Fibroblast of upper back skin (primary cell): ENCODE measurements around the gene SCGB1C1.
A peak's percentile ranks its signal among the peaks of the same experiment; 100 is the strongest.
"Not testable (repeated sequence)": the region's sequence is repeated elsewhere in the genome, so short reads cannot be mapped to it uniquely, and the experiment has no call there.

ENCODE experiments used
- DNase-seq: peaks from one replicate; pipeline ENCODE4 v3.0.0-alpha.2; 2013

The SCGB1C1 gene

DNA sequence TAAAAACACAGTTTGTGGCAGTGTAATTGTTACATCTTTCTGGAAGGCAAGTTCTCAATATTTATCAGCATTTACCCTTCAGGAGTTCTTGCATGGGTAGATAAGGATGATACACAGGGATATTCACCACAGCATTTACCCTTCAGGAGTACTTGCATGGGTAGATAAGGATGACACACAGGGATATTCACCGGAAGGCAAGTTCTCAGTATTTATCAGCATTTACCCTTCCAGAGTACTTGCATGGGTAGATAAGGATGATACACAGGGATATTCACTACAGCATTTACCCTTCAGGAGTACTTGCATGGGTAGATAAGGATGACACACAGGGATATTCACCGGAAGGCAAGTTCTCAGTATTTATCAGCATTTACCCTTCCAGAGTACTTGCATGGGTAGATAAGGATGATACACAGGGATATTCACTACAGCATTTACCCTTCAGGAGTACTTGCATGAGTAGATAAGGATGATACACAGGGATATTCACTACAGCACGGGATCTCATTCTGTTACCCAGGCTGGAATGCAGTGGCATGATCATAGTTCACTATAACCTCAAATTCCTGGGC, 27.9 kb downstream of the SCGB1C1 start:
- DNase-seq: not testable (repeated sequence)

DNA sequence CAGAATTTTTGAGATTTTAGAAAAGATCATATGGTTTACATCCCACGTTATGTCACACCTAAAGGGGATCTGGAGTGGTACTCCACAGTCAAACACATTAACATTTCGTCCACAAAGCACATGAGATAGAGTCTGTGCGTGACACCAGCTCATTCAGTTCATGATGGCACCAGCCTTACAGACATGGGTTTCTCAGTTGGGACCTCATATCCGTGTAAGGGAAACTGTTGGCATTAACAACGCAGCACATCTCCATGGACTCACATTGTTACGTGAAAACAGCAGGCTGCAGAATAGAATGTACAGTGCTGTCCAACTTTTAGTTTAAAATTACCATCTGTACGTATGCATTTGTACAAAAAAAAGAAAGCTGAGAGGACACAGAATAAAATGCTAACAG, 28.7 kb downstream of the SCGB1C1 start:
- DNase-seq: no peak

DNA sequence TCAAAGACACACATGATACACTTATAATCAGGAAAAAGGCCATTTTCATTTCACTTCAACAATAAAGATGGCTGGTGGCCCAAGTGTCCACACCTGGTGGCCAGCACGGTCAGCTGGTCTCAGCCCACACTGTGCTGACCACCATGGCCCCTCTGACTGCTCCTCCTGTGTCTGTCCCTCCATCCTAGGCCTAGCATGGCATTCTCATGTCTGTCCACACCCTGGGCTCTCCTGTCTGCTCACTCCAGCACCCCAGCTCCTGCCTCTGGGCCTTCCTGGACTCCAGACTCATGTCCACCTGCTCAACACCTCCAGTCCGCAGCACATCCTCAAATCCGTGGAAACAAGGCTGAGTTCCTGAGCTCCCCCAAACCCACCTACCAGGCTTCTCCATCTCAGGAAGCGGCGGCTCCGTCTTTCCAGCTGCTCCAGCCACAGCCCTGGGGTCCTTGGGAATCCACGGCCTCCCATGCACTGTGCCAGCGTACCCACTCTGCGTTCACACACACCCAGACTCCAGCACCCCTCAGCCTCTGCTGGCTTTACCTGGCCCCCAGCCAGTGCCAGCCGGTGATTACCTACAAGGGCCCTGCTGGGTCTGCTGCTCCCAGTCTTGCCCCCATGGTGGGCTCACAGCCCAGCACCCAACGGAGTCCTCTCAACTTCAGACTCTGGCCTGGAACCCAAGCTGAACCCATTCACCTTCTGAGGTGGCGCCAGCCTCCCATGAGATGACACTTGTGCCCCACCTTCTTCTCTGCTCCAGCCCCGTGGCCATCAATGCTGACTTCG, 29.3 kb downstream of the SCGB1C1 start:
- no peak for DNase-seq

DNA sequence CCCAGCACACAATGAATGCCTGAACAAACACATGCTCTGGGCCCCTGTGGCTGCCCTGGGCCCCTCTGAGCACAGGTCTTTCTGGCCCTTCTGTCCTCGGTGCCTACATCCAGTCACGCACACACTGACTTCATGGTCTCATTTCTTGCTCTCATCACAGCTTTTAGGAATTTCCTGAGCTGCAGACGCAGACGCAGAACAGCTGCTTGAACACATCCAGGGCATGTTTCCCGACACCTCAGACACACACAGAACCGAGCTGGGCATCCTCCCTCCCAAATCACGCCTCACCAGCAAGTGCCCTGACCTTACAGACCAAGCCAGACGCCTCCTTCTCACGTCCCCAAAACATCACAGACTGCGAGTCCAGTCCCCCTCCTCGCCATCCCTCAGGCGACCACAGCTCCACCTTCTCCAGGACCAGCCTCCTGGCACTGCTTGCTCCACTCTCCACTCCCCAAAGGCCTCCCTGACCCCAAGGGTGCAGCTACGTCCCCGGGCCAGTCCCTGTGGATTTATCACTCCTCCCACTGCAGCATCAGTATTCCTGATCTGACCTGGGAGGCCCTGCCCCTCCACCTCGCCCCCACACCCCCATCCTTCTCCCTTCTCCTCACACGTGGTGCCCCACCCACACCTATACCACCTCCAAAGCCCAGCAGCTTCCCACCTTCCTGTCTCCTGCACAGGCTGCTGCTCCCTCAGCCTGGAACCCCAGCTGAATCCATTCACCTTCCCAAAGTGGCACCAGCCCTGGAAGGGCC, 30.3 kb downstream of the SCGB1C1 start:
- DNase-seq: no peak

DNA sequence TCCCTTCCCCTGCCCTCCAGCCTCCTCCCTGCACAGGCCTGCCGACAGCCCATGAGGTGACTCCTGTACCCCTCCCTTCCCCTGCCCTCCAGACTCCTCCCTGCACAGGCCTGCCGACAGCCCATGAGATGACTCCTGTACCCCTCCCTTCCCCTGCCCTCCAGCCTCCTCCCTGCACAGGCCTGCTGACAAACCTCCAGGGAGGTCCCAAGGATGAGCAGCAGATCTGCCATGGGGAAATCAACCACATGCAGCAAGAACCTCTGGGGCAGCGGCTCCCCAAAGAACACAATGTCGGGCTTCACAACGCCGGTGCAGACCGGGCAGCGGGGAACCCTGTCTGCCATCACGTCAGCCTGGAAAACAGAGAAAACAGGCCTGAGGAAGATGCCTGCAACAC, 31.0 kb downstream of the SCGB1C1 start:
- no peak for DNase-seq

DNA sequence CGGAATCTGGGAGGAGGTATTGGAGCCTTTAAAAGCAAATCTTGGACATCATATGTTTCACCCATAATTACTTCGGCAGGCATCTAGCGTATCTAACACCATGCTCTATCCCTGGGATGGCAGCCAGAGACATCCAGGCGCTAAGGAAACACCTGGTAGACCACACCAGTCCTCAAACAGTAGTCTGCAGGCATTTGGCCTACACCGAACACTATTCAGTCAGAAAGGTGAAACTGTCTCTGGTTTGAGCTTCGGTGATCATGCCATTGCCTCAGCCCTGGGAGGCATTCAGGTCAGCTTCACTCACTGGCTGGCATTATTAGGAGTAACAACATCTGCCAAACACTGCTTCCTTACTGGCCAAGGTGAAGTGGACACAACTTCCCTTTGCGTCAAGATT, 31.5 kb downstream of the SCGB1C1 start:
- DNase-seq: no peak

- no peak for DNase-seq
These were observed 33.0 kb downstream of the SCGB1C1 start for GRCh38 chr11:225734-226453.

GRCh38 chr11:227824-228379, 35.0 kb downstream of the SCGB1C1 start:
- DNase-seq: no peak

GRCh38 chr11:230431-230830, 37.6 kb downstream of the SCGB1C1 start:
- no peak for DNase-seq

GRCh38 chr11:232783-233565, 40.1 kb downstream of the SCGB1C1 start:
- no peak for DNase-seq

GRCh38 chr11:235180-235579, 42.3 kb downstream of the SCGB1C1 start:
- DNase-seq: no peak

DNA sequence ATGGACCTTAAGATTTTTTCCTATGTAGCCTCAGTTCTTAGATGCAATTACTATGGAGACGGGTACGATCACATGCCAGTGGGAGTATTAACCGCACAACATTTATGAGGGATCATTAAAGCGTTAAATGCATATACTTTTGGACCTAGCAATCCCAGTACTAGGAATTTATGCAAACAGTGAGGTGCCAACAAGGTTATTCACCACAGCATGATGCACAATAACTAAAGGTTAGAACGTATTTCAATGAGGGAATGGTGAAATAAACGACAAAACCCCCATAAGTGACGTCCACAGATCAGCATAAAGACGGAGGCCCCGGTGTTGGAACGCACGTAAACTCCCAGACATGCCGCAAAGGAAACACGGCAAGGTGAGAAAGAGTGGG, 42.7 kb downstream of the SCGB1C1 start:
- no peak for DNase-seq

GRCh38 chr11:235997-236773, 43.3 kb downstream of the SCGB1C1 start, which contains the start of gene SIRT3:
TSS of gene SIRT3 (minus strand) at chr11:236342. CDS start at chr11:236328, 14 bp downstream.
- DNase-seq: peak; percentile 79

- DNase-seq: peak; percentile 73
These were observed 44.2 kb downstream of the SCGB1C1 start, which contains the start of gene PSMD13 for GRCh38 chr11:236774-237767. TSS of gene PSMD13 (plus strand) at chr11:236976. CDS start at chr11:237050, 74 bp downstream.

GRCh38 chr11:238346-238745, 45.5 kb downstream of the SCGB1C1 start:
- not testable (repeated sequence) for DNase-seq

- no peak for DNase-seq
These were observed 47.4 kb downstream of the SCGB1C1 start for GRCh38 chr11:240315-240714.

- DNase-seq: no peak
These were observed 48.8 kb downstream of the SCGB1C1 start for GRCh38 chr11:241634-242033.
